ENCODE results near the gene TAF11L5. TPM values are rescaled to one million over a fixed set of nuclear protein-coding genes. Genes with fewer than 3 reads are reported as not detected.
"Not testable (repeated sequence)": the region's sequence is repeated elsewhere in the genome, so short reads cannot be mapped to it uniquely, and the experiment has no call there.

The TAF11L5 gene
- total and polyA plus RNA-seq, 2 experiments from 2014 or later, result not detected

DNA sequence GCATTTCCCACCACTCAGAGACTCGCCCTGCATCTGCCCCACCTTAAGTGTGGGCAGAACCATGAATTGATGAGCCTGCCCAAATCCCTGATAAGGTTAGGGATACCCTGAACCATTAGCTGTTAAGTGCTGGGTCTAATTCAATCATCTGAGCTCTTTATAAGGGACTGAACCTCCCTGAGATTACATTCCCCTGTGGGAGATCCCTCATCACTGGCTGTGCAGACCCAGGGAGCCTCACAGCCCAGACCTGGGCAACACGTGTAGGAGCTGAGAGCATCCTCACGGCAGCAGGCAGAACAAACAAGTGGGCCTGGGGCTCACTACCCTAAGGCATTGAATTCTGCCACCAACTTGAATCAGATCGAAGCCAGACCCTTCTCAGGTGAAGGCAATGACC is 27.6 kb upstream of the TAF11L5 start:
- Histone ChIP-seq H3K4me1 (ENCODE audit: insufficient read depth) (no peaks in the 10 kb centered on the region), H3K79me2 (ENCODE audit: insufficient read depth) (no peaks in the 10 kb centered on the region), H3K4me2 (ENCODE audit: unreplicated experiment) (no peak overlapping the region), H3F3A (ENCODE audit: insufficient read depth) (no peaks in the 10 kb centered on the region), H3K4me3 (no peak overlapping the region), H3K9me2 (ENCODE audit: insufficient read depth) (no peaks in the 10 kb centered on the region), H3K9me3 (ENCODE audit: low read depth) (no peaks in the 10 kb centered on the region), H4K20me1 (ENCODE audit: insufficient read depth) (no peaks in the 10 kb centered on the region), H3K27ac (no peak overlapping the region), H2AFZ (no peak overlapping the region), H3K27me3 (replicated peaks; ENCODE audit: insufficient read depth) (peaks cover 10% of the 10 kb centered on the region; the same call in 1 of the 2 replicates), H3K36me3 (ENCODE audit: low read depth) (no peaks in the 10 kb centered on the region), H3K9ac (no peak overlapping the region)
- WGBS, 2 experiments (ENCODE audit: low coverage in 1 of 2, low lambda C conversion rate in 2 of 2, missing lambda C conversion rate in 2 of 2), result 32 to 34% methylated on average over 4 of the region's 4 CpGs
- in situ Hi-C loops (cut with MboI), result no loop called here
- TF ChIP-seq EZH2phosphoT487 (IDR thresholded peaks at IDR 0.05; ENCODE audit: insufficient read depth, low read depth) (no peak), EZH2 (IDR thresholded peaks at IDR 0.05; ENCODE audit: insufficient read depth, poor library complexity, severe bottlenecking) (no peak)
- DNase-seq, result no peak

DNA sequence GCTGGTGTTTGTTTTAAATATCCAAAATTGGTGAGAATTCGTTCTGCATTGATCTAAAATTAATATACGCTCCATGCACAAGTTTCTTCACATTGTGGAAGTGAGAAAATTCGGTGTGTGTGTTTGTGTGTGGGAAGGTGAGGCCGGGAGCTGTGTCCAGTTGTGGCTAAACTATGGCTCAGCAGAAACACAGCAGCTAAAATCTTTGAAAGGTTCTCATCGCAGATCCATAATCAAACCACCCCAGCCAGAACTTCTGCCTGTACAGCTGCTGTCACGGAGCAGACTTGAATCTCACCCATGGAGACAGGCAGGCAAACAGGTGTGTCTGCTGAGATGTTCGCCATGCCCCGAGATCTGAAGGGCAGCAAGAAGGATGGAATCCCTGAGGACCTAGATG is 27.1 kb upstream of the TAF11L5 start, which contains the start of gene TAF11L2:
Gene TAF11L2, plus strand, starts transcription at position 301 of the 400 bp plus-strand sequence.
- H3K4me2 ChIP-seq (ENCODE audit: unreplicated experiment); H3F3A ChIP-seq (ENCODE audit: insufficient read depth); H3K36me3 ChIP-seq (ENCODE audit: low read depth); H3K9ac ChIP-seq; H3K9me3 ChIP-seq (ENCODE audit: low read depth); H3K9me2 ChIP-seq (ENCODE audit: insufficient read depth); in situ Hi-C loops (cut with MboI); H3K79me2 ChIP-seq (ENCODE audit: insufficient read depth); H4K20me1 ChIP-seq (ENCODE audit: insufficient read depth); DNase-seq; H3K27ac ChIP-seq; H3K4me3 ChIP-seq; H2AFZ ChIP-seq; H3K4me1 ChIP-seq (ENCODE audit: insufficient read depth): not testable (repeated sequence)
- 43 to 46% methylated on average over 8 of the region's 8 CpGs for WGBS, 2 experiments (ENCODE audit: low coverage in 1 of 2, low lambda C conversion rate in 2 of 2, missing lambda C conversion rate in 2 of 2)
- H3K27me3 ChIP-seq (replicated peaks; ENCODE audit: insufficient read depth), result peaks cover 10% of the 10 kb centered on the region; the same call in 1 of the 2 replicates

DNA sequence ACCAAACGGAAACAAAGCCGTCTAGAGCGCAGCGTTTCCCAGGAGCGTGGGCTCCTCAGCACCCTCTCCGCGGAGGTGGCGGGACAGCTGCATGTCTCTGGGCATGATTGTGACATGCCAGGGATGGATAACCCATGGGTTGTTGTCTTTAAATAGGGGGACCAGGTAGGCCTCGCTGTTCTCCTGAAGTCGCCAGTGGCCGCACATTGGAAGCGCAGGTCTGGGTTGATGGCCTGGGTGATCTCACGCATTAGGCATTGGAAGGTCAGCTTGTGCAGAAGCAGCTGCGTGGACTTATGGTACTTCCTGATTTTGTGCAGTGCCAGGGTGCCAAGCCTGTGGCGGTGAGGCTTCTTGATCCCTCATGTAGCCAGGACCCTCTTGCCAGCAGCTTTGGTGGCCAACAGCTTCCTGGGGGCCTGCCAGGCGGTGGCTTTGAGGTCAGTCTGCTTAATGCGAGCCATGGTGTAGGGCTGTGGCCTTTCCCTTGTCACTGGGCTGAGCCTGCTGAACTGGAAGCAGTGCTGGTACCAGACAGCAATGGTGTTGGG is 13.2 kb upstream of the TAF11L5 start:
- no peak overlapping the region for H3K4me2 ChIP-seq (ENCODE audit: unreplicated experiment)
- H3K9ac ChIP-seq, result no peak overlapping the region
- H3K27me3 ChIP-seq (replicated peaks; ENCODE audit: insufficient read depth), result no peaks in the 10 kb centered on the region
- no peaks in the 10 kb centered on the region for H4K20me1 ChIP-seq (ENCODE audit: insufficient read depth)
- no peak overlapping the region for H2AFZ ChIP-seq
- no peaks in the 10 kb centered on the region for H3K9me2 ChIP-seq (ENCODE audit: insufficient read depth)
- WGBS, 2 experiments (ENCODE audit: low coverage in 1 of 2, low lambda C conversion rate in 2 of 2, missing lambda C conversion rate in 2 of 2), result 69 to 72% methylated on average over 17 of the region's 17 CpGs
- H3K36me3 ChIP-seq (ENCODE audit: low read depth), result no peaks in the 10 kb centered on the region
- no peak for DNase-seq
- in situ Hi-C loops (cut with MboI), result no loop called here
- no peak overlapping the region for H3K4me3 ChIP-seq
- TF ChIP-seq EZH2phosphoT487 (IDR thresholded peaks at IDR 0.05; ENCODE audit: insufficient read depth, low read depth), result no peak
- TF ChIP-seq EZH2 (IDR thresholded peaks at IDR 0.05; ENCODE audit: insufficient read depth, poor library complexity, severe bottlenecking), result no peak
- H3K4me1 ChIP-seq (ENCODE audit: insufficient read depth), result no peaks in the 10 kb centered on the region
- H3K27ac ChIP-seq, result no peak overlapping the region
- H3F3A ChIP-seq (ENCODE audit: insufficient read depth), result no peaks in the 10 kb centered on the region
- no peaks in the 10 kb centered on the region for H3K9me3 ChIP-seq (ENCODE audit: low read depth)
- no peaks in the 10 kb centered on the region for H3K79me2 ChIP-seq (ENCODE audit: insufficient read depth)

DNA sequence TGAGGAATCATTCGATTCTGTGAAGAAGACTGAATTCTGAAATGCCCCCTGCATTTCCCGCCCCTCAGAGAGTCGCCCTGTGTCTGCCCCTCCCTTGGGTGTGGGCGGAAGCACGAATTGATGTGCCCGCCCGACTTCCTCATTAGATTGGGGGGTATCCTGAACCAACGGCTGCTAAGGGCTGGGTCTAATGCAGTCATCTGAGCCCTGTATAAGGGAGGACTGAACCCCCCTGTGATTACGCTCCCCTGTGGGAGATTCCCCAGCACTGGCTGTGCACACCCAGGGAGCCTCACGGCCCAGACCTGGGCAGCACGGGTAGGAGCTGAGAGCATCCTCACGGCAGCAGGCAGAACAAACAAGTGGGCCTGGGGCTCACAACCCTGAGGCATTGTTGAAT is 7.5 kb upstream of the TAF11L5 start:
- H3K4me1 ChIP-seq (ENCODE audit: insufficient read depth); H3K79me2 ChIP-seq (ENCODE audit: insufficient read depth); H3F3A ChIP-seq (ENCODE audit: insufficient read depth); H3K9me2 ChIP-seq (ENCODE audit: insufficient read depth); in situ Hi-C loops (cut with MboI); H3K36me3 ChIP-seq (ENCODE audit: low read depth); H3K4me2 ChIP-seq (ENCODE audit: unreplicated experiment); H3K9ac ChIP-seq; H3K27me3 ChIP-seq (replicated peaks; ENCODE audit: insufficient read depth); H3K27ac ChIP-seq; H2AFZ ChIP-seq; H4K20me1 ChIP-seq (ENCODE audit: insufficient read depth); DNase-seq; H3K4me3 ChIP-seq; H3K9me3 ChIP-seq (ENCODE audit: low read depth): not testable (repeated sequence)
- 45 to 50% methylated on average over 12 of the region's 12 CpGs for WGBS, 2 experiments (ENCODE audit: low coverage in 1 of 2, low lambda C conversion rate in 2 of 2, missing lambda C conversion rate in 2 of 2)

DNA sequence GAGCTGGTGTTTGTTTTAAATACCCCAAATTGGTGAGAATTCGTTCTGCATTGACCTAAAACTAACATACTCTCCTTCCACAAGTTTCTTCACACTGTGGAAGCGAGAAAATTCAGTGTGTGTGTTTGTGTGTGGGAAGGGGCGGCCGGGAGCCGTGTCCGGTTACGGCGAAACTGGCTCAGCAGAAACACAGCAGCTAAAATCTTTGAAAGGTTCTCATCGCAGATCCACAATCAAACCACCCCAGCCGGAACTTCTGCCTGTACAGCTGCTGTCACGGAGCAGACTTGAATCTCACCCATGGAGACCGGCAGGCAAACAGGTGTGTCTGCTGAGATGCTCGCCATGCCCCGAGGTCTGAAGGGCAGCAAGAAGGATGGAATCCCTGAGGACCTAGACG is 7.0 kb upstream of the TAF11L5 start, which contains the start of gene TAF11L3:
Gene TAF11L3, plus strand, starts transcription at position 301 of the 400 bp plus-strand sequence.
- H3K4me2 ChIP-seq (ENCODE audit: unreplicated experiment); in situ Hi-C loops (cut with MboI); H3K27me3 ChIP-seq (replicated peaks; ENCODE audit: insufficient read depth); H3K9me3 ChIP-seq (ENCODE audit: low read depth); H3K27ac ChIP-seq; H3K9me2 ChIP-seq (ENCODE audit: insufficient read depth); H4K20me1 ChIP-seq (ENCODE audit: insufficient read depth); DNase-seq; H3K9ac ChIP-seq; H3K4me3 ChIP-seq; H2AFZ ChIP-seq; H3K4me1 ChIP-seq (ENCODE audit: insufficient read depth); H3F3A ChIP-seq (ENCODE audit: insufficient read depth); H3K79me2 ChIP-seq (ENCODE audit: insufficient read depth); H3K36me3 ChIP-seq (ENCODE audit: low read depth): not testable (repeated sequence)
- WGBS, 2 experiments (ENCODE audit: low coverage in 1 of 2, low lambda C conversion rate in 2 of 2, missing lambda C conversion rate in 2 of 2), result no CpG with 5 or more reads among the region's 15 CpGs

DNA sequence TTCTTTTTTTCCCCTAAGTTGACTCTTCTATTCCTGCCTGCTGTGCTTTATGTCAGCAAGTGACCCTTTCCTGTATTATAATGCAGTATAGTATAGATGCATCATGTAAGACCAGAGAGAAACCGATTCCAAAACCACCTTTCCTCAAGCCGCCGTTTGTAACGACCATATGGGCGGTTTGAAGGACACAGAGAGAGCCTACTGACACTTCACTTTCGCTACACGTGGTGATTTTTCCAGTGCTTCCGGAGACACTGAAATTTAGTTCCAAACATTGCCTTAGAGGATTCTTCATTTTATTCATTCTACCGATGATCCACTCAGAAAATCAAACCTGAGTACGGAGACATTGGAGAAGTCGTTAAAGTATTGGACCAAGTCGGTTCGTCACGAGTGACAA is 5.5 kb upstream of the TAF11L5 start:
- H3K4me3 ChIP-seq; H3K9me3 ChIP-seq (ENCODE audit: low read depth); H3K9ac ChIP-seq; H3F3A ChIP-seq (ENCODE audit: insufficient read depth); DNase-seq; H3K79me2 ChIP-seq (ENCODE audit: insufficient read depth); H3K9me2 ChIP-seq (ENCODE audit: insufficient read depth); H3K27ac ChIP-seq; H3K4me2 ChIP-seq (ENCODE audit: unreplicated experiment); H3K4me1 ChIP-seq (ENCODE audit: insufficient read depth); H3K36me3 ChIP-seq (ENCODE audit: low read depth); H3K27me3 ChIP-seq (replicated peaks; ENCODE audit: insufficient read depth); H4K20me1 ChIP-seq (ENCODE audit: insufficient read depth); in situ Hi-C loops (cut with MboI); H2AFZ ChIP-seq: not testable (repeated sequence)
- 61 to 72% methylated on average over 9 to 10 of the region's 14 CpGs for WGBS, 2 experiments (ENCODE audit: low coverage in 1 of 2, low lambda C conversion rate in 2 of 2, missing lambda C conversion rate in 2 of 2)

DNA sequence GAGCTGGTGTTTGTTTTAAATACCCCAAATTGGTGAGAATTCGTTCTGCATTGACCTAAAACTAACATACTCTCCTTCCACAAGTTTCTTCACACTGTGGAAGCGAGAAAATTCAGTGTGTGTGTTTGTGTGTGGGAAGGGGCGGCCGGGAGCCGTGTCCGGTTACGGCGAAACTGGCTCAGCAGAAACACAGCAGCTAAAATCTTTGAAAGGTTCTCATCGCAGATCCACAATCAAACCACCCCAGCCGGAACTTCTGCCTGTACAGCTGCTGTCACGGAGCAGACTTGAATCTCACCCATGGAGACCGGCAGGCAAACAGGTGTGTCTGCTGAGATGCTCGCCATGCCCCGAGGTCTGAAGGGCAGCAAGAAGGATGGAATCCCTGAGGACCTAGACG is 3.5 kb upstream of the TAF11L5 start, which contains the start of gene TAF11L4:
Gene TAF11L4, plus strand, starts transcription at position 301 of the 400 bp plus-strand sequence.
- H3K27me3 ChIP-seq (replicated peaks; ENCODE audit: insufficient read depth); H3K27ac ChIP-seq; H3K4me3 ChIP-seq; H2AFZ ChIP-seq; H4K20me1 ChIP-seq (ENCODE audit: insufficient read depth); H3K9ac ChIP-seq; H3K9me2 ChIP-seq (ENCODE audit: insufficient read depth); H3K4me2 ChIP-seq (ENCODE audit: unreplicated experiment); in situ Hi-C loops (cut with MboI); H3K9me3 ChIP-seq (ENCODE audit: low read depth); DNase-seq; H3K4me1 ChIP-seq (ENCODE audit: insufficient read depth); H3K79me2 ChIP-seq (ENCODE audit: insufficient read depth); H3F3A ChIP-seq (ENCODE audit: insufficient read depth); H3K36me3 ChIP-seq (ENCODE audit: low read depth): not testable (repeated sequence)
- WGBS, 2 experiments (ENCODE audit: low coverage in 1 of 2, low lambda C conversion rate in 2 of 2, missing lambda C conversion rate in 2 of 2), result no CpG with 5 or more reads among the region's 15 CpGs
